K562 (cell line): ENCODE results near the gene MED13L. TPM values are rescaled to one million over a fixed set of nuclear protein-coding genes. Genes with fewer than 3 reads are reported as not detected.

ENCODE experiments used
- ATAC-seq: fragments of 200-7000 bp; cut with Tn5 transposase; 3 replicates; pipeline ENCODE4 v1.9.1; 2020; ENCODE audit warnings: moderate library complexity
- BruUV-seq: library from RNA; stranded (reverse); fragments of 400-500 nt; replicated peaks from 2 replicates; lab custom pipeline; 2021; lab: Mats Ljungman, UMichigan
- CTCF ChIA-PET: fragments of 300-600 bp; formaldehyde crosslinking; extraction: SDS; loops from one replicate; lab custom pipeline; 2021; ENCODE audit warnings: low intra/inter-chr PET ratio; lab: Yijun Ruan, JAX
- POLR2A ChIA-PET: fragments of 300-600, 350-650 bp; sonication (Branson Sonifier 250); formaldehyde crosslinking; extraction: SDS; loops from one replicate; lab custom pipeline; 2021; ENCODE audit warnings: antibody characterized with exemption, inconsistent platforms; lab: Yijun Ruan, JAX
- DNase-seq, 4 experiments: peaks; one replicate each; pipeline versions ENCODE4 v3.0.0 to v3.0.0-alpha.2; 2011 to 2018; ENCODE audit warnings: low spot score in 3 of 4, mixed read lengths in 3 of 4; ENCODE audit errors: extremely low read depth in 1 of 4
- FAIRE-seq: peaks from 2 replicates; lab custom pipeline; 2011; peaks lifted over from hg19 to GRCh38; lab: Jason Lieb, UNC
- H2AFZ ChIP-seq: 2 replicates; pipeline ENCODE4 v1.6.0; 2011; ENCODE audit warnings: low read depth, low read length, control low read depth, inconsistent platforms
- H3K27ac ChIP-seq: fragments of 200-600 bp; 3 replicates; pipeline ENCODE4 v1.8.0; 2011; ENCODE audit warnings: low read depth, mild to moderate bottlenecking, control low read depth, inconsistent platforms, low read length, moderate library complexity, mixed read lengths; ENCODE audit errors: extremely low read depth
- H3K27me3 ChIP-seq, 2 experiments: fragments of 300-600 bp in 1 of 2; 2 replicates in 1 of 2; 3 replicates in 1 of 2; pipeline versions ENCODE4 v1.6.0 to v1.8.0; 2011; ENCODE audit warnings: inconsistent platforms in 2 of 2, low read length in 2 of 2, mild to moderate bottlenecking in 1 of 2, mixed read lengths in 1 of 2, moderate library complexity in 1 of 2; ENCODE audit not compliant: control insufficient read depth in 2 of 2, insufficient read depth in 2 of 2
- H3K36me3 ChIP-seq: fragments of 300-600 bp; 3 replicates; pipeline ENCODE4 v1.8.0; 2011; ENCODE audit warnings: mild to moderate bottlenecking, low read length, inconsistent platforms; ENCODE audit not compliant: control insufficient read depth, insufficient read depth
- H3K4me1 ChIP-seq, 2 experiments: fragments of 200-600 bp in 1 of 2; replicated peaks in 1 of 2; 2 replicates in 1 of 2; 3 replicates in 1 of 2; pipeline versions ENCODE4 v1.5.1 to v1.8.0; 2011; ENCODE audit warnings: inconsistent platforms in 2 of 2, low read length in 2 of 2, mild to moderate bottlenecking in 1 of 2, mixed read lengths in 1 of 2, moderate library complexity in 1 of 2; ENCODE audit not compliant: control insufficient read depth in 2 of 2, insufficient read depth in 2 of 2
- H3K4me2 ChIP-seq: 2 replicates; pipeline ENCODE4 v1.6.1; 2011; ENCODE audit warnings: low read length, control low read depth, inconsistent platforms, mixed read lengths; ENCODE audit not compliant: insufficient read depth
- H3K4me3 ChIP-seq: fragments of 200-600 bp; sonication (generic), shearing (Covaris generic); 2 replicates; pipeline ENCODE4 v1.5.1; 2016; ENCODE audit warnings: control low read depth, inconsistent platforms
- H3K79me2 ChIP-seq: fragments of 200-600 bp; 3 replicates; pipeline ENCODE4 v1.8.0; 2011; ENCODE audit warnings: low read length, inconsistent platforms; ENCODE audit not compliant: control insufficient read depth, insufficient read depth
- H3K9ac ChIP-seq, 2 experiments: 2 replicates each; pipeline versions ENCODE4 v1.6.0 to v1.6.1; 2011; ENCODE audit warnings: low read depth in 2 of 2, low read length in 2 of 2, control low read depth in 1 of 2, inconsistent platforms in 1 of 2, mild to moderate bottlenecking in 1 of 2, mixed read lengths in 1 of 2; ENCODE audit not compliant: insufficient read depth in 1 of 2
- H3K9me1 ChIP-seq: one replicate; pipeline ENCODE4 v1.6.0; 2011; ENCODE audit warnings: inconsistent platforms, mild to moderate bottlenecking, low read length, moderate library complexity; ENCODE audit not compliant: control insufficient read depth, insufficient read depth
- H3K9me3 ChIP-seq: replicated peaks from 2 replicates; pipeline ENCODE4 v1.5.1; 2011; ENCODE audit warnings: low read depth, low read length, inconsistent platforms; ENCODE audit not compliant: control insufficient read depth, insufficient read depth
- H4K20me1 ChIP-seq: replicated peaks from 2 replicates; pipeline ENCODE4 v1.6.1; 2011; ENCODE audit warnings: low read length, inconsistent platforms, mixed read lengths; ENCODE audit not compliant: control insufficient read depth, insufficient read depth
- ARID1B ChIP-seq: fragments of 450-650 bp; IDR thresholded peaks from 2 replicates; pipeline ENCODE4 v1.6.1; 2016; ENCODE audit warnings: antibody characterized with exemption, mild to moderate bottlenecking, inconsistent platforms
- ESRRA ChIP-seq: fragments of 450-650 bp; IDR thresholded peaks from 2 replicates; pipeline ENCODE4 v1.6.1; 2014; ENCODE audit warnings: low read depth, mild to moderate bottlenecking, moderate library complexity, borderline replicate concordance
- FUS ChIP-seq: fragments of 200-400 bp; formaldehyde crosslinking; optimal IDR thresholded peaks from 2 replicates; pipeline ENCODE3; 2017; ENCODE audit warnings: low read depth, low read length
- HMGN3 ChIP-seq: IDR thresholded peaks from 2 replicates; pipeline ENCODE4 v1.6.1; 2011; ENCODE audit warnings: borderline replicate concordance, low read depth, mild to moderate bottlenecking, mixed read lengths, low read length; ENCODE audit not compliant: insufficient read length; ENCODE audit errors: extremely low read depth
- KDM1A ChIP-seq, 2 experiments: fragments of 450-650 bp; IDR thresholded peaks; 2 replicates each; pipeline ENCODE4 v1.6.1; 2016; ENCODE audit warnings: mild to moderate bottlenecking in 2 of 2
- MYC ChIP-seq, 2 experiments: fragments of 250-450 bp in 1 of 2; sonication (Bioruptor Pico) in 1 of 2; IDR thresholded peaks; 2 replicates each; pipeline versions ENCODE4 v1.5.1 to v1.6.1; 2012 to 2021; ENCODE audit warnings: low read depth in 2 of 2, borderline replicate concordance in 1 of 2, improper control_type of control experiment in 1 of 2, low read length in 1 of 2, mild to moderate bottlenecking in 1 of 2, moderate library complexity in 1 of 2
- PRMT5 ChIP-seq: sonication (generic); formaldehyde crosslinking; IDR thresholded peaks from 2 replicates; pipeline ENCODE4 v1.5.0; 2020; ENCODE audit warnings: missing genetic modification reagents
- RAD21 ChIP-seq, 2 experiments: fragments of 250-450 bp in 1 of 2; fragments of 450-650 bp in 1 of 2; sonication (Bioruptor Pico) in 1 of 2; formaldehyde crosslinking in 1 of 2; IDR thresholded peaks in 1 of 2; conservative IDR thresholded peaks in 1 of 2; 2 replicates each; pipeline versions ENCODE4 v1.4.0 to v1.8.0; 2020 to 2022; ENCODE audit warnings: mild to moderate bottlenecking in 2 of 2, moderate library complexity in 1 of 2
- SIN3B ChIP-seq: fragments of 450-650 bp; IDR thresholded peaks from 2 replicates; pipeline ENCODE4 v1.6.1; 2017; ENCODE audit warnings: low read depth, mild to moderate bottlenecking, moderate library complexity
- SMARCB1 ChIP-seq: IDR thresholded peaks from 2 replicates; pipeline ENCODE4 v1.6.1; 2011; ENCODE audit warnings: improper control_type of control experiment, low read depth; ENCODE audit not compliant: insufficient read length
- STAT5B ChIP-seq: fragments of 250-450 bp; sonication (Bioruptor Pico); IDR thresholded peaks from 2 replicates; pipeline ENCODE4 v1.8.0; 2021; ENCODE audit warnings: mild to moderate bottlenecking, inconsistent platforms
- ZNF311 ChIP-seq: fragments of 250-450 bp; sonication (Bioruptor Pico); IDR thresholded peaks from 2 replicates; pipeline ENCODE4 v1.4.0; 2020; ENCODE audit warnings: mild to moderate bottlenecking, moderate library complexity
- WGBS: fragments of 100-300 bp; shearing (Covaris generic); methylation state at CpG from one replicate; pipeline ENCODE4 v1.1.6; 2016; ENCODE audit warnings: low coverage, mixed read lengths; ENCODE audit not compliant: insufficient coverage; ENCODE audit errors: missing lambda C conversion rate; 5-methylcytosine and 5-hydroxymethylcytosine counted together
- in situ Hi-C: fragments of 300-500 bp; cut with MboI; formaldehyde crosslinking; loops from 4 replicates; pipeline ENCODE4 v1.15.0; 2018; ENCODE audit warnings: inconsistent platforms, mixed read lengths
- intact Hi-C: fragments of 100-400 bp; cut with micrococcal nuclease; formaldehyde crosslinking; loops from 2 replicates; pipeline ENCODE4 v1.14.2; 2022
- polyA plus RNA-seq, 8 experiments: library from polyadenylated mRNA; depleted of rRNA in 4 of 8; stranded (reverse) in 5 of 8; unstranded in 3 of 8; fragments of >200 nt; fragmentation: Nextera tagmentation in 2 of 8; fragmentation: Illumina TruSeq in 1 of 8; extraction: Ambion mirVana in 2 of 8; extraction: Trizol in 1 of 8; gene quantifications; 2 replicates each; pipeline versions ENCODE4 v1.2.1 to v1.2.3, GENCODE V29; 2011 to 2014; ENCODE audit warnings: inconsistent platforms in 1 of 8, missing spikeins in 1 of 8
- total RNA-seq, 7 experiments: library from RNA; depleted of rRNA in 6 of 7; stranded (reverse); fragments of >200 nt in 6 of 7; fragmentation: Illumina TruSeq in 2 of 7; extraction: Trizol in 2 of 7; gene quantifications; 2 replicates each; pipeline versions ENCODE4 v1.2.1 to v1.2.3, GENCODE V29; 2011 to 2021; ENCODE audit warnings: low replicate concordance in 1 of 7
- TF ChIP-seq, protein P1 (sequence below), 3 experiments: IDR thresholded peaks in 2 of 3; conservative IDR thresholded peaks in 1 of 3; 2 replicates each; pipeline ENCODE4 v1.5.1; 2011 to 2012; ENCODE audit warnings: low read length in 3 of 3, mild to moderate bottlenecking in 3 of 3, control low read depth in 2 of 3, improper control_type of control experiment in 1 of 3, inconsistent platforms in 1 of 3, low read depth in 1 of 3, mixed read lengths in 1 of 3, moderate library complexity in 1 of 3; ENCODE audit not compliant: insufficient read depth in 2 of 3

The MED13L gene
- total and polyA plus RNA-seq, 9 of the 15 experiments (the other 6 are each of a cell fraction or from before 2014, with no cell fraction given): 13.4 to 90.3 (median 36.9) TPM

DNA sequence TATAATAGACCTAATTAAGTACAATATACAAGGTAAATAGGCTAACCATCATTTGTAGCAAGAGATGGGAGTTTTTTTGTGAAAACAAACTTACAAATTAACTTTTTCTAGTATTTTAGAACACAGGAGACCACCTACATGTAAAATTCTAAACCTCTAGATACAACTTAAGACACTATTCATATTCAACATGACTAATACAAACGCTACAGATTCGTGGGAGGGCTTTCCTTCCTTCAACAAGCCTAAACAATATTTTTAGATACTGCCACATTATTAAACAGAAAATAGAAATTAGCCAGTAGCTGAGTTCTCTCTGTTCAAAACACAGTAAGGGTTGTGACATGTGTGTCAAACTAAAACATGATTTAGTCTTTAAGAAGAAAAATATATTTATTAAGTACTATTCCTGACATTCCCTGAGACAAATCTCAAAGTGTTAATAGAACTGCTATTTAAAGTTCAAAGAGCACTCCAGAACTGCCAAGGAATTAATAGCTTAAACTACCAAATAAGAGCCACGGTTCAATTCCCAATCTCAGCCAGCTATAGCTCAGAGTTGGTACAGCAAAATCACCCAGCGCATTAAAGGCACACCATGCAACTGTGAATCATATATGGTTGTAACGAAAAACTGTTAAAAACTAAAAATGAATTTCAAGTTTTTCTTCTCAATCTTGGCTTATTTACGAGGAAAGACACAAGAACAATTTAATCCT, 10.7 kb downstream of the MED13L start (continued):
- TF ChIP-seq MYC (IDR thresholded peaks at IDR 0.05; ENCODE audit: low read depth, low read length) (no peak), MYC (CRISPR knock-in tag; IDR thresholded peaks at IDR 0.05; ENCODE audit: borderline replicate concordance, low read depth) (no peak), PRMT5 (CRISPR knock-in tag) (no peak), ARID1B (no peak), SMARCB1 (no peak), ZNF311 (CRISPR knock-in tag) (no peak), ESRRA (no peak), FUS (no peak)

DNA sequence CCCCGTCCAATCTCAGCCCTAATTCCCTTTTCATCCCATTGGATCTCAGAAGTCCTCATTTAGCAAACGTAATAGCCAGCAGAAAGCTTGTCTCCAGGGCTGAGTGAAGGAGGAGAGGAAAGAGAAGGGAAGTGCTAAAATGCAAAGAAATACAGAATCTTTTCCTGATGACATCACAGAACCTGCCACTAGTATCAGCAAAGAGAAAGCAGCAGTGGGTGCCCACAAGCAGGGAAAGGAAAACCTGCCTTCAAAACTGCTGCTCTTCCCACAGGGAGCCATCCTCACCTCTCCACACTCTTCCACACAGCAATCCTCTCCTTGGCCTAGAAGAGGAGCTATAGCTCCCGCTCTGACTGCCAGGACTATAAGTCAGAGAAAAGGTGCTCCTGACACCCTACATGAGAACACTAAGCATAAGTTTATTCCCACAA, 11.3 kb downstream of the MED13L start:
- H2AFZ ChIP-seq: no peak overlapping the region
- no TSS peak for BruUV-seq
- ATAC-seq (peak; percentile 75), DNase-seq (no peak), FAIRE-seq (no peak)
- H3K9me1 ChIP-seq: no peaks in the 10 kb centered on the region
- 21% methylated on average over 3 of the region's 3 CpGs for WGBS
- H3K27me3 ChIP-seq: no peaks in the 10 kb centered on the region; a peak in 1 of 5 replicates
- CTCF ChIA-PET: interaction anchor here (0.6 kb wide), 1 partner anchor 259 kb away, joined by 3 read pairs; no protein-coding TSS in a partner anchor
- no peak overlapping the region; the same call in 1 of the 2 replicates for H3K4me2 ChIP-seq
- H3K4me3 ChIP-seq: no peak overlapping the region
- intact Hi-C loops: no loop called here
- H3K36me3 ChIP-seq: no peaks in the 10 kb centered on the region
- peak in 1 of 2 experiments; percentile 27; a peak in 1 of 4 replicates for TF ChIP-seq RAD21 (CRISPR knock-in tag; conservative IDR thresholded peaks at IDR 0.05 in 1 of 2, IDR thresholded peaks at IDR 0.05 in 1 of 2)
- TF ChIP-seq KDM1A (IDR thresholded peaks at IDR 0.05): no peak
- TF ChIP-seq SIN3B: no peak
- TF ChIP-seq STAT5B: no peak
- TF ChIP-seq, protein P1, sequence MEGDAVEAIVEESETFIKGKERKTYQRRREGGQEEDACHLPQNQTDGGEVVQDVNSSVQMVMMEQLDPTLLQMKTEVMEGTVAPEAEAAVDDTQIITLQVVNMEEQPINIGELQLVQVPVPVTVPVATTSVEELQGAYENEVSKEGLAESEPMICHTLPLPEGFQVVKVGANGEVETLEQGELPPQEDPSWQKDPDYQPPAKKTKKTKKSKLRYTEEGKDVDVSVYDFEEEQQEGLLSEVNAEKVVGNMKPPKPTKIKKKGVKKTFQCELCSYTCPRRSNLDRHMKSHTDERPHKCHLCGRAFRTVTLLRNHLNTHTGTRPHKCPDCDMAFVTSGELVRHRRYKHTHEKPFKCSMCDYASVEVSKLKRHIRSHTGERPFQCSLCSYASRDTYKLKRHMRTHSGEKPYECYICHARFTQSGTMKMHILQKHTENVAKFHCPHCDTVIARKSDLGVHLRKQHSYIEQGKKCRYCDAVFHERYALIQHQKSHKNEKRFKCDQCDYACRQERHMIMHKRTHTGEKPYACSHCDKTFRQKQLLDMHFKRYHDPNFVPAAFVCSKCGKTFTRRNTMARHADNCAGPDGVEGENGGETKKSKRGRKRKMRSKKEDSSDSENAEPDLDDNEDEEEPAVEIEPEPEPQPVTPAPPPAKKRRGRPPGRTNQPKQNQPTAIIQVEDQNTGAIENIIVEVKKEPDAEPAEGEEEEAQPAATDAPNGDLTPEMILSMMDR (IDR thresholded peaks at IDR 0.05 in 2 of 3, conservative IDR thresholded peaks at IDR 0.05 in 1 of 3; ENCODE audit: insufficient read depth in 2 of 3, low read depth in 1 of 3, low read length in 3 of 3): peak in 1 of 3 experiments; percentile 27; a peak in 1 of 6 replicates
- TF ChIP-seq HMGN3: no peak
- H3K27ac ChIP-seq: no peak overlapping the region
- in situ Hi-C loops: no loop called here
- no peaks in the 10 kb centered on the region for H3K9me3 ChIP-seq
- H3K4me1 ChIP-seq: peaks cover 14 to 35% of the 10 kb centered on the region in 2 experiments
- peaks cover 98% of the 10 kb centered on the region for H3K79me2 ChIP-seq
- peaks cover 47% of the 10 kb centered on the region for H4K20me1 ChIP-seq
- POLR2A ChIA-PET: interaction anchor here (0.6 to 2.2 kb wide), 5 partner anchors 8 to 483 kb away, joined by 3 to 9 read pairs (median 4); partner anchors contain the start of gene MAP1LC3B2
- peak overlapping the region; percentile 4 to 72; a peak in 1 of 4 replicates for H3K9ac ChIP-seq
